HepG2 (cell line): Measurements from ENCODE around the gene WDR18. TPM values are rescaled to one million over a fixed set of nuclear protein-coding genes. Genes with fewer than 3 reads are reported as not detected.

ENCODE experiments used
- ATF4 ChIP-seq, 2 experiments: fragments of 450-650 bp in 1 of 2; sonication (generic) in 1 of 2; formaldehyde crosslinking; IDR thresholded peaks; 2 replicates each; pipeline versions ENCODE4 v1.5.0 to v1.8.0; 2020 to 2022; ENCODE audit warnings: mild to moderate bottlenecking in 1 of 2, missing genetic modification reagents in 1 of 2
- BRD4 ChIP-seq: sonication (generic); formaldehyde crosslinking; IDR thresholded peaks from 2 replicates; pipeline ENCODE4 v1.4.0; 2020; ENCODE audit warnings: missing genetic modification reagents
- CEBPG ChIP-seq: IDR thresholded peaks from 2 replicates; pipeline ENCODE4 v1.6.1; 2016
- DMAP1 ChIP-seq: IDR thresholded peaks from 2 replicates; pipeline ENCODE4 v1.6.1; 2016
- DNMT3B ChIP-seq: conservative IDR thresholded peaks from 2 replicates; pipeline ENCODE4 v1.6.1; 2016; ENCODE audit warnings: missing biosample characterization, control low read depth
- FOSL2 ChIP-seq: sonication (generic); formaldehyde crosslinking; IDR thresholded peaks from 2 replicates; pipeline ENCODE4 v1.4.0; 2020; ENCODE audit warnings: missing genetic modification reagents
- KDM5B ChIP-seq: sonication (generic); formaldehyde crosslinking; IDR thresholded peaks from 2 replicates; pipeline ENCODE4 v1.4.0; 2020; ENCODE audit warnings: missing genetic modification reagents, mild to moderate bottlenecking, borderline replicate concordance
- LBX2 ChIP-seq: sonication (generic); formaldehyde crosslinking; IDR thresholded peaks from 2 replicates; pipeline ENCODE4 v1.5.0; 2020; ENCODE audit warnings: missing genetic modification reagents, mild to moderate bottlenecking, borderline replicate concordance
- NFYB ChIP-seq: sonication (generic); formaldehyde crosslinking; IDR thresholded peaks from 2 replicates; pipeline ENCODE4 v1.4.0; 2020; ENCODE audit warnings: missing genetic modification reagents
- NR2C2 ChIP-seq: sonication (generic); formaldehyde crosslinking; IDR thresholded peaks from 2 replicates; pipeline ENCODE4 v1.4.0; 2020; ENCODE audit warnings: missing genetic modification reagents, mild to moderate bottlenecking, moderate library complexity, borderline replicate concordance
- REPIN1 ChIP-seq: sonication (generic); formaldehyde crosslinking; IDR thresholded peaks from 2 replicates; pipeline ENCODE4 v1.8.0; 2022; ENCODE audit warnings: missing genetic modification reagents, low read depth, mild to moderate bottlenecking, borderline replicate concordance
- TFAP4 ChIP-seq: sonication (generic); IDR thresholded peaks from 2 replicates; pipeline ENCODE4 v1.6.1; 2016; ENCODE audit warnings: low read depth, borderline replicate concordance
- TSC22D2 ChIP-seq: sonication (generic); formaldehyde crosslinking; IDR thresholded peaks from 2 replicates; pipeline ENCODE4 v1.5.1; 2020; ENCODE audit warnings: missing genetic modification reagents, mild to moderate bottlenecking, borderline replicate concordance
- ZNF253 ChIP-seq: sonication (generic); formaldehyde crosslinking; IDR thresholded peaks from 2 replicates; pipeline ENCODE4 v1.8.0; 2022; ENCODE audit warnings: mild to moderate bottlenecking, missing genetic modification reagents, borderline replicate concordance
- ZNF263 ChIP-seq: sonication (generic); formaldehyde crosslinking; IDR thresholded peaks from 2 replicates; pipeline ENCODE4 v1.4.0; 2020; ENCODE audit warnings: missing genetic modification reagents
- ZNF367 ChIP-seq: sonication (generic); formaldehyde crosslinking; IDR thresholded peaks from 2 replicates; pipeline ENCODE4 v1.4.0; 2020; ENCODE audit warnings: missing genetic modification reagents, borderline replicate concordance
- ZNF710 ChIP-seq: sonication (generic); formaldehyde crosslinking; IDR thresholded peaks from 2 replicates; pipeline ENCODE4 v1.5.0; 2020; ENCODE audit warnings: mild to moderate bottlenecking, missing genetic modification reagents, borderline replicate concordance
- ZNF75D ChIP-seq: sonication (generic); formaldehyde crosslinking; IDR thresholded peaks from 2 replicates; pipeline ENCODE4 v1.8.1; 2023; ENCODE audit warnings: missing genetic modification reagents, mild to moderate bottlenecking, borderline replicate concordance
- ZNF766 ChIP-seq: sonication (generic); formaldehyde crosslinking; IDR thresholded peaks from 2 replicates; pipeline ENCODE4 v1.5.0; 2020; ENCODE audit warnings: missing genetic modification reagents, borderline replicate concordance
- polyA plus RNA-seq, 8 experiments: library from polyadenylated mRNA; depleted of rRNA in 3 of 8; stranded (reverse) in 7 of 8; unstranded in 1 of 8; fragments of >200 nt; fragmentation: Illumina TruSeq in 4 of 8; extraction: Trizol in 4 of 8; gene quantifications; 2 replicates each; pipeline versions ENCODE4 v1.2.1 to v1.2.3, GENCODE V29; 2011 to 2016; ENCODE audit warnings: low read depth in 4 of 8, missing spikeins in 1 of 8, mixed read lengths in 1 of 8; ENCODE audit not compliant: insufficient read depth in 1 of 8
- total RNA-seq, 5 experiments: library from RNA; depleted of rRNA; stranded (reverse); fragments of >200 nt; fragmentation: Illumina TruSeq; extraction: Trizol; gene quantifications; 2 replicates each; pipeline ENCODE4 v1.2.3, GENCODE V29; 2016; ENCODE audit warnings: low read depth in 1 of 5
- TF ChIP-seq, protein P1 (sequence below): sonication (generic); formaldehyde crosslinking; IDR thresholded peaks from 2 replicates; pipeline ENCODE4 v1.8.1; 2022; ENCODE audit warnings: mild to moderate bottlenecking, missing genetic modification reagents
- TF ChIP-seq, protein P2 (sequence below): sonication (generic); formaldehyde crosslinking; IDR thresholded peaks from 2 replicates; pipeline ENCODE4 v1.4.0; 2020; ENCODE audit warnings: mild to moderate bottlenecking, missing genetic modification reagents
- TF ChIP-seq, protein P3 (sequence below): IDR thresholded peaks from 2 replicates; pipeline ENCODE4 v1.6.1; 2016
- TF ChIP-seq, protein P4 (sequence below): sonication (generic); formaldehyde crosslinking; IDR thresholded peaks from 2 replicates; pipeline ENCODE4 v1.5.1; 2020; ENCODE audit warnings: missing genetic modification reagents, mild to moderate bottlenecking, borderline replicate concordance

The WDR18 gene
- total and polyA plus RNA-seq, 2 of the 13 experiments (the other 11 are each of a cell fraction or from before 2014, with no cell fraction given), result 36.4 to 47.6 TPM

DNA sequence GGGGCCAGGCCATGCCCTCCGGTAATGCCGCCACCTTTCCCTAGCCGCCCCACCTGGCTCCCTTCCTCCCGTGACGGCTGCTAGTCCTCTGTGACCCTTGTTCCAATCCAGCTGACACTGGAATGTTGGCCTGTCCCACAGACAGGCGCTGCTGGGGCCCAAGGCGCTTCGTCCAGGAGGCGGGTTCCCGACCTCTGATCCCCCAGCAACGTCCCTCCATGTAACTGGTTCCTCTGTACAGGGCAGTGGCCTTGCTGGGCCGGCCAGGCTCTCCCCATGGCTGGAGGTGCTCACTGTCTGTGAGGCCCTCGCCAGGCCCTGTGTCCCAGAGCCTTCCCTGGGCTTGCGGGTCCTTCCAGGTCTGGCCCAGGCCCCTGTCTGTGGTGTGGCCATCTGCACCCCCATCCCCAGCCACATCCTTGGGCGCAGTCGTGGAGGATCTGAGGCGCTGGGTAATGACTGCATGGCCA, 9.3 kb downstream of the WDR18 start (continued):
- TF ChIP-seq BRD4 (CRISPR knock-in tag), result no peak
- TF ChIP-seq, protein P1, sequence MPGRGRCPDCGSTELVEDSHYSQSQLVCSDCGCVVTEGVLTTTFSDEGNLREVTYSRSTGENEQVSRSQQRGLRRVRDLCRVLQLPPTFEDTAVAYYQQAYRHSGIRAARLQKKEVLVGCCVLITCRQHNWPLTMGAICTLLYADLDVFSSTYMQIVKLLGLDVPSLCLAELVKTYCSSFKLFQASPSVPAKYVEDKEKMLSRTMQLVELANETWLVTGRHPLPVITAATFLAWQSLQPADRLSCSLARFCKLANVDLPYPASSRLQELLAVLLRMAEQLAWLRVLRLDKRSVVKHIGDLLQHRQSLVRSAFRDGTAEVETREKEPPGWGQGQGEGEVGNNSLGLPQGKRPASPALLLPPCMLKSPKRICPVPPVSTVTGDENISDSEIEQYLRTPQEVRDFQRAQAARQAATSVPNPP, result peak; percentile 70; the same call in 1 of the 2 replicates
- TF ChIP-seq ZNF263 (CRISPR knock-in tag), result peak; percentile 98
- TF ChIP-seq, protein P2, sequence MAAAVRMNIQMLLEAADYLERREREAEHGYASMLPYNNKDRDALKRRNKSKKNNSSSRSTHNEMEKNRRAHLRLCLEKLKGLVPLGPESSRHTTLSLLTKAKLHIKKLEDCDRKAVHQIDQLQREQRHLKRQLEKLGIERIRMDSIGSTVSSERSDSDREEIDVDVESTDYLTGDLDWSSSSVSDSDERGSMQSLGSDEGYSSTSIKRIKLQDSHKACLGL, result no peak
- TF ChIP-seq, protein P3, sequence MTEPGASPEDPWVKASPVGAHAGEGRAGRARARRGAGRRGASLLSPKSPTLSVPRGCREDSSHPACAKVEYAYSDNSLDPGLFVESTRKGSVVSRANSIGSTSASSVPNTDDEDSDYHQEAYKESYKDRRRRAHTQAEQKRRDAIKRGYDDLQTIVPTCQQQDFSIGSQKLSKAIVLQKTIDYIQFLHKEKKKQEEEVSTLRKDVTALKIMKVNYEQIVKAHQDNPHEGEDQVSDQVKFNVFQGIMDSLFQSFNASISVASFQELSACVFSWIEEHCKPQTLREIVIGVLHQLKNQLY (CRISPR knock-in tag), result peak; percentile 53; the same call in 1 of the 2 replicates
- TF ChIP-seq ZNF710 (CRISPR knock-in tag), result peak; percentile 60; the same call in 1 of the 2 replicates
- TF ChIP-seq NFYB, result 0 out of 2 replicates have a peak, but pooled peaks have one; percentile 11
- no peak for TF ChIP-seq ZNF367 (CRISPR knock-in tag)
- TF ChIP-seq ZNF75D, result no peak
- 0 out of 2 replicates have a peak, but pooled peaks have one; percentile 23 for TF ChIP-seq TSC22D2 (CRISPR knock-in tag)
- TF ChIP-seq DMAP1 (CRISPR knock-in tag), result peak; percentile 48; the same call in 1 of the 2 replicates
- no peak for TF ChIP-seq LBX2 (CRISPR knock-in tag)
- TF ChIP-seq ATF4 (CRISPR knock-in tag; IDR thresholded peaks at IDR 0.05), result no peak
- peak; percentile 66 for TF ChIP-seq NR2C2 (CRISPR knock-in tag)
- no peak for TF ChIP-seq ZNF253 (CRISPR knock-in tag)
- TF ChIP-seq ZNF766 (CRISPR knock-in tag), result no peak
- TF ChIP-seq, protein P4, sequence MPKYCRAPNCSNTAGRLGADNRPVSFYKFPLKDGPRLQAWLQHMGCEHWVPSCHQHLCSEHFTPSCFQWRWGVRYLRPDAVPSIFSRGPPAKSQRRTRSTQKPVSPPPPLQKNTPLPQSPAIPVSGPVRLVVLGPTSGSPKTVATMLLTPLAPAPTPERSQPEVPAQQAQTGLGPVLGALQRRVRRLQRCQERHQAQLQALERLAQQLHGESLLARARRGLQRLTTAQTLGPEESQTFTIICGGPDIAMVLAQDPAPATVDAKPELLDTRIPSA (CRISPR knock-in tag), result no peak
- peak; percentile 70; the same call in 1 of the 2 replicates for TF ChIP-seq REPIN1 (CRISPR knock-in tag)
- TF ChIP-seq KDM5B (CRISPR knock-in tag), result no peak
- peak; percentile 97 for TF ChIP-seq TFAP4
- peak; percentile 44 for TF ChIP-seq CEBPG (CRISPR knock-in tag)
- TF ChIP-seq DNMT3B (CRISPR knock-in tag), result no peak
- TF ChIP-seq FOSL2, result 0 out of 2 replicates have a peak, but pooled peaks have one; percentile 9
